HG03108 (cell line): ENCODE results near the gene ODAD2.
"Not testable (repeated sequence)": the region's sequence is repeated elsewhere in the genome, so short reads cannot be mapped to it uniquely, and the experiment has no call there.

Experiments
- ATAC-seq: cut with Tn5 transposase; IDR thresholded peaks from one replicate; pipeline ENCODE4 v1.9.1; 2021; ENCODE audit warnings: moderate library complexity; ENCODE audit not compliant: unreplicated experiment

ODAD2 gene

GRCh38 chr10:27998954-27999275 lies at the start of gene ODAD2:
ODAD2 (minus strand) TSS chr10:27999079; CDS start chr10:27995142, 3,937 bp downstream.
- ATAC-seq: no peak

GRCh38 chr10:28047061-28047460 lies 48.2 kb upstream of the ODAD2 start:
- no peak for ATAC-seq

DNA sequence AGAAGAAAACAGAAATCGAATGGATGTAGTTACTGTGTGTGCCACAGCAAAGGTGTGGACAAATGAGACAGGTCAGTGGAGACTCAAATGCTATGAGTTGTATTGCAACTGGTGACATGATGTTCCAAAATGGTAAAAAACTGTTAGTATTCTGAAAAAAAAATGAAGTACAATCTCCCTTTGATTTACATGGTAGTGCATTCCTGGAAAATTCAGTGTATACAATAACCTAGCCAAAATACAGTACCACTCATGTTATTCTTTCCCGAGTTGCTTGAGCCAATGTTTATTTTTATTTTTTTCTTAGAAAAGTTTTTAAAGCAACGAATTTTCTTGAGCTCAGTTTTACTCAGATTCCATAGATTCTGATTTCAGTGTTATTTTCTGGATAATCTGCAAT lies 47.7 kb upstream of the ODAD2 start:
- ATAC-seq: no peak

DNA sequence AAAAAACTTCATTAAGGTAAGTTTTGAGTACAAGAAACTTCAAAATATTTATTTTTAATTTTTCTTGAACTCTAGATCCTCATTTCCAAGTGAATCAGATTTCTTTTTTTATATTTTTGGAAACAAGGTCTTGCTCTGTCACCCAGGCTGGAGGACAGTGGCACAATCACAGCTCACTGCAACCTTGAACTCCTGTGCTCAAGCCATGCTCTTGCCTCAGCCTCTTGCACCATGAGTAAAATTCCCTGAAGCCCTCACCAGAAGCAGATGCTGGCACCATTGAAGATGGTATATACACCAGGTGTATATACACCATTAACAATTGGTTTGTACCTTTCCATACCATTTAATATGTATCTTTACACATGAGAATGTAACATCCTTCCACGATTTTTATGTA lies 45.1 kb upstream of the ODAD2 start:
- ATAC-seq: no peak

GRCh38 chr10:28036587-28036986 lies 37.7 kb upstream of the ODAD2 start:
- no peak for ATAC-seq

- ATAC-seq: no peak
Observed at GRCh38 chr10:28020993-28021982, 22.4 kb upstream of the ODAD2 start.

GRCh38 chr10:28020080-28020860 lies 21.4 kb upstream of the ODAD2 start:
- no peak for ATAC-seq

DNA sequence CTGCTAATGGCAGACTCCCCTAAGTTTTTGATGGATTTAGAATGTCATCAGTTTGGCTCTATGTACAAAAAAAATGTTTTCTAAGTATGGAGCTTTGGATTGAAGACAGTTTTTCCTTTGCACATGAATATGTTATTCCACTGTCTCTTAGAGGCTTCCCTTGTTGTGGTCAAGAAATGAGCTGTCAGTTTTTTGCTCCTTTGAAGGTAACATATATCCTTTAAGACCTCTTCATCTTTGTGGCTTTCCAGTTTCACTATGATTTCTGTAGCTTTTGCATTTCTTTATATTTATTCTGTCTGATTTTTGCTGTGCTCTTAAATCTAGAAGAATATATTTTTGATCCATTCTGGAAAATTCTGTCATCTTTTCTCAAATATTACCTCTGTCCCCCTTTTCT lies 15.8 kb upstream of the ODAD2 start:
- ATAC-seq: no peak

DNA sequence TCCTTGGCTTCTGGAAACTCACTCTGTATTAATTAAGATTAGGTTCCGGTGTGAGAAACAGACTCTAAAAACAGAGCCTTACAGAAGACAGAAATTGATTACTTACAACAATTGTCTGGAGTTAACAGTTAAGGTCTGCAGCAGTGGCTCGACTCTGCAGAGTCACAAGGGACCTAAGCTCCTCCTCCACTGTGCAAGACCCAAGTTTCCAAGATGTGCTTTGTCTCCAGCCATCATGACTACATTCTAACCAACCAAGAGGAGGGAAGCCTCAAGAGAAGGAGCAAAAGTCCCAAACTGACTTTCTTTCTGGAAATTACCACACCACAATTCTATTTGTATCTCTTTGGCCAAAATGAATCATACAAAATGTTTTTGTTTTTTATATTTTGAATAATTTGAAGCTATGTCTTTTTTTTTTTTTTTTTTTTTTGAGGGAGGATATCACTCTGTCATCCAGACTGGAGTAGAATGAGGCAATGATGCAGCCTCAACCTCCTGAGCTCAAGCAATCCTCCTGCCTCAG lies 14.2 kb upstream of the ODAD2 start:
- no peak for ATAC-seq

DNA sequence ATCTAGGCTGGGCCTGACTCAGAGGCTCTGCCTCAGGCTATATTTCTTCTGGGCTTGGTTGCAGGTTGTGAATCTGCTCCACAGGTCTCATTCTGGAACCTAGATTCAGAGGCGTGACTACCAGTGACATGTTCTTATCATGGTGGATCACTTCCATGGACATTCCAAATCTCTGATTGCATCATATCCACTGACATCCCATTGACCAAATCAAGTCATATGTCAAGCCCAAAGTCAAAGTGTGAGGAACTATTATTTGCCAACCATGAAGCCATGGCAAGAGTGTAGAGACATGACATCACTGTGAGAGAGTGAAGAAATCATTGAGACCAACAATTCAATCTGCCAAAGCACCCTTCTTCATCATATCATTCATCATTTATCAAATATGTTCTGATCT lies 11.9 kb upstream of the ODAD2 start:
- no peak for ATAC-seq

- ATAC-seq: no peak
Observed at GRCh38 chr10:28008054-28008453, 9.2 kb upstream of the ODAD2 start.

GRCh38 chr10:28001353-28001752 lies 2.5 kb upstream of the ODAD2 start:
- no peak for ATAC-seq

DNA sequence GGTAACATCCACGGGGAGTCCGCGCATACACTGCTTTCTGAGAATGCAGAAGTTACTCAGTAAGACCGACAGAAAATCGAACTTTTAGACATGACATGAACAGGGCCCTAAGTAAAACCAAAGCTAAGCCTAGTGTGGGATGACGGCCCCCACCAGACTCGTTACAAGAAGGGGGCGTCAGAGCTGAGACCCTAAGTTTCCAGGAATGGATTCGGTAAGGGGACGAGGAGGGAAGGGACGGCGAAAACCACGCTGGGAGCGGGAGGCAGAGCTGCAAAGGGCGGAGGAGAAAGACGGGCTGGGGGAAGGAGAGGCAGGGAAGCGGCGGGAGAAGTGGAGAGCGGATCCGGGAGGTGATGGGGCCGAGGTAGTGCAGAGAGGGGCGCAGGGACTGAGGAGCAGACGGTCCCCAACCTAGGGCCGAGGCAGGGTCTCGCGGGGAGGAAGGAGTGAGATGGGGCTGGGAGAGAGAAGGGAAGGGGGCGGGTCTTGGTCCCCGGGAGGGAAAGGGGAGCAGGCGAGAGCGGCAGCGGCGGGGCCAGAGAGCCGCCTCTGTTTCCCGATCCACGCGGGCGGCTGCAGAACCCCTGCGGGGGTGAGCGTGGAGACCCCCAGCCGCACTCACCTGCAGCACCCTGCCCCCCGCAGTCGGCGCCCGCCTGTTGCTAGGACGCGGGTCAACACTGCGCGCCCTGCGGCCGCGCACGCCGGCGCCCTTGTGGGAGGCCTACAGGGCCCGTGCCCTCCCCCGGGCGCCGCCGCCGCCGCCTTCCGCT lies 513 bp downstream of the ODAD2 start:
- no peak for ATAC-seq

GRCh38 chr10:27997865-27998177 lies 1.1 kb downstream of the ODAD2 start:
- ATAC-seq: no peak

DNA sequence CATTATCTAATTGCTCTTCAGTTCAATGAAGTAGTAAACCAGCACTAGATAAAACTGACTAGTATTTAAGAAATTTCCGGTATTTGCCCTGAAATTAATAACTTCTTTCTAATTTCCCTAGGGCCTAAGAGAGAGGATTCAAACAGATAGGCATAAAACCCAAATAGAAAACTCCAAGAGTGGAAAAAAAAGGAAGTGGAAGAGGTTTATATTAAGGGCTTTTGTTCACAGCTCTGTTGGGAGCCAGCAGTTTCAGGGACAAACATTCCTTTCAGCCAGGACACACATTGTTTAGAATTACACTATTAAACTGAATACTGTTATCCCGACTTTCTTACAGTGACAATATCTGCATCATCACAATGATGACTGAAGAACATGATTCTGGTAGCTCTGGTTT lies 3.6 kb downstream of the ODAD2 start:
- no peak for ATAC-seq

DNA sequence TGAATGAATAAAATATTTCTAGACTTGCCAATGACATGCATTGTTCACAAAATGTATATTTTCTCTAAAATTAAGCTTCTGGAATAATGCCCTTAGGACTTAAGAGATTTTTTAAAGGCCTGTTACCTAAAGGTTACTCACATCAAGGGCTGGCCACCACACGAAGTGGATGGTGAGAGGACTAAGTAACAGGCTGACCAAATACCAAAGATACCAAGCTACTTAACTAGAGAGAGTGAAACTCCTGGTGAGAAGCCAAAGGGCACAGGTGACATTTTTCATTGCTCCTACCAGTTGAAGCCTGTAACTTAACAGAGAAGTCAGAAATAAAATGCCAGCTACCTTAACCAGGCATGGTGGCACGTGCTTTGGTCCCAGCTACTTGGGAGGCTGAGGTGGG lies 9.5 kb downstream of the ODAD2 start:
- not testable (repeated sequence) for ATAC-seq

- ATAC-seq: no peak
Observed at GRCh38 chr10:27986821-27987220, 12.1 kb downstream of the ODAD2 start.

GRCh38 chr10:27982875-27983543 lies 15.9 kb downstream of the ODAD2 start:
- no peak for ATAC-seq

DNA sequence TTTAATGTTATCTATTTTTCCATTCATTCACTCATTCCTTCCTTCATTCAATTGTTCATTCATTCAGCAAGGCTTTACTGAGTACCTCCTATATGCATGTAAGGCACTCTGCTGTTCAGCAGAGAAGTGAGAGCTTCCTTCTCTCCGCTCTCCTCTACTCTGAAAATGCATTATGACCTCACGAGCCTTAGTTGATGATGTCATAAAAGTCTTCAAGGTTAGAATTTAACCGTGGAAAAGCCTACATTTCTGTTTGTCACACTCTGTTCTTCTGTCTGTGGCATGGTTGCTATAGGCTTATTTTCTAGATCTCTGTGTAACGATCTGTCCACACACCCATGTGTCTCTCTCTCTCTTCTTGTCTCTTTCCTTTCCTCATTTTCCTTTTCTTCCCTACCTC lies 17.1 kb downstream of the ODAD2 start:
- no peak for ATAC-seq

DNA sequence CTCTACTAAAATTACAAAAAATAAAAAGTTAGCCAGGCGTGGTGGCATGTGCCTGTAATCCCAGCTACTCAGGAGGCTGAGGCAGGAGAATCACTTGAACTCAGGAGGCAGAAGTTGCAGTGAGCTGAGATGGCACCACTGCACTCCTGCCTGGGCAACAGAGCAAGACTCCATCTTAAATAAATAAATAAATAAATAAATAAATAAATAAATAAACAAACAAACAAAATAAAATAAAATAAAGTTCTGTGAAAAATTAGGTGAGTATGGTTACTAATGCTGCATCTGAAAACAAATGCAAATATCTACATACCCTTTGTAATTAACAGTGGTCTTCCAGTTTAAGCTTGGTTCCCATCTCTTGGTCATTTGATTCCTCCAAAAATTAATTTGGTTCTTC lies 28.1 kb downstream of the ODAD2 start:
- not testable (repeated sequence) for ATAC-seq

GRCh38 chr10:27969931-27970330 lies 28.9 kb downstream of the ODAD2 start:
- not testable (repeated sequence) for ATAC-seq
